DOHH2 (cell line): Measurements from ENCODE around the gene TCF21.
"Not testable (repeated sequence)": the region's sequence is repeated elsewhere in the genome, so short reads cannot be mapped to it uniquely, and the experiment has no call there.

Experiments used
- H3F3A ChIP-seq: fragments of 200-600 bp; sonication (generic), shearing (Covaris generic); 2 replicates; pipeline ENCODE4 v1.6.0; 2016; ENCODE audit warnings: antibody characterized with exemption, mild to moderate bottlenecking; ENCODE audit not compliant: control insufficient read depth, insufficient read depth
- H3K27ac ChIP-seq: fragments of 200-600 bp; sonication (generic); 2 replicates; pipeline ENCODE4 v1.5.1; 2014; ENCODE audit warnings: low read depth, mild to moderate bottlenecking, low read length, moderate library complexity
- H3K27me3 ChIP-seq: fragments of 200-600 bp; sonication (generic); 2 replicates; pipeline ENCODE4 v1.6.1; 2014; ENCODE audit warnings: mild to moderate bottlenecking, low read length, mixed read lengths; ENCODE audit not compliant: control insufficient read depth
- H3K36me3 ChIP-seq: fragments of 200-600 bp; sonication (generic); 2 replicates; pipeline ENCODE4 v1.6.1; 2014; ENCODE audit warnings: mild to moderate bottlenecking, low read length, moderate library complexity, mixed read lengths; ENCODE audit not compliant: control insufficient read depth
- H3K4me1 ChIP-seq: fragments of 200-600 bp; sonication (generic); 2 replicates; pipeline ENCODE4 v1.6.1; 2014; ENCODE audit warnings: mild to moderate bottlenecking, low read length, mixed read lengths; ENCODE audit not compliant: control insufficient read depth
- H3K4me2 ChIP-seq: fragments of 200-600 bp; sonication (generic); 2 replicates; pipeline ENCODE4 v1.6.0; 2014; ENCODE audit warnings: mild to moderate bottlenecking, low read length, moderate library complexity
- H3K4me3 ChIP-seq: fragments of 200-600 bp; sonication (generic); 2 replicates; pipeline ENCODE4 v1.5.1; 2014; ENCODE audit warnings: mild to moderate bottlenecking, low read length, mixed read lengths
- H3K79me2 ChIP-seq: fragments of 200-600 bp; sonication (generic); 2 replicates; pipeline ENCODE4 v1.6.1; 2014; ENCODE audit warnings: mild to moderate bottlenecking, low read length, mixed read lengths; ENCODE audit not compliant: control insufficient read depth
- H3K9me2 ChIP-seq: fragments of 200-600 bp; sonication (generic); replicated peaks from 2 replicates; pipeline ENCODE4 v1.6.1; 2014; ENCODE audit warnings: mild to moderate bottlenecking, low read length, mixed read lengths; ENCODE audit not compliant: control insufficient read depth
- H3K9me3 ChIP-seq: fragments of 200-600 bp; sonication (generic); 2 replicates; pipeline ENCODE4 v1.6.1; 2014; ENCODE audit warnings: antibody characterized with exemption, low read length, mixed read lengths; ENCODE audit not compliant: control insufficient read depth, insufficient read depth
- H4K20me1 ChIP-seq: fragments of 200-600 bp; sonication (generic); 2 replicates; pipeline ENCODE4 v1.6.0; 2014; ENCODE audit warnings: low read depth, mild to moderate bottlenecking, antibody characterized with exemption, low read length, moderate library complexity; ENCODE audit not compliant: control insufficient read depth, insufficient read depth
- EZH2phosphoT487 ChIP-seq: fragments of 200-600 bp; sonication (generic); IDR thresholded peaks from 2 replicates; pipeline ENCODE4 v1.6.1; 2017; ENCODE audit warnings: borderline replicate concordance, mild to moderate bottlenecking, antibody characterized with exemption, low read length, moderate library complexity, mixed read lengths
- TF ChIP-seq, protein P1 (sequence below): fragments of 200-600 bp; sonication (generic); IDR thresholded peaks from one replicate; pipeline ENCODE4 v1.5.1; 2014; ENCODE audit warnings: antibody characterized with exemption, mild to moderate bottlenecking, low read depth, low read length; ENCODE audit not compliant: poor library complexity, severe bottlenecking

TCF21 gene

DNA sequence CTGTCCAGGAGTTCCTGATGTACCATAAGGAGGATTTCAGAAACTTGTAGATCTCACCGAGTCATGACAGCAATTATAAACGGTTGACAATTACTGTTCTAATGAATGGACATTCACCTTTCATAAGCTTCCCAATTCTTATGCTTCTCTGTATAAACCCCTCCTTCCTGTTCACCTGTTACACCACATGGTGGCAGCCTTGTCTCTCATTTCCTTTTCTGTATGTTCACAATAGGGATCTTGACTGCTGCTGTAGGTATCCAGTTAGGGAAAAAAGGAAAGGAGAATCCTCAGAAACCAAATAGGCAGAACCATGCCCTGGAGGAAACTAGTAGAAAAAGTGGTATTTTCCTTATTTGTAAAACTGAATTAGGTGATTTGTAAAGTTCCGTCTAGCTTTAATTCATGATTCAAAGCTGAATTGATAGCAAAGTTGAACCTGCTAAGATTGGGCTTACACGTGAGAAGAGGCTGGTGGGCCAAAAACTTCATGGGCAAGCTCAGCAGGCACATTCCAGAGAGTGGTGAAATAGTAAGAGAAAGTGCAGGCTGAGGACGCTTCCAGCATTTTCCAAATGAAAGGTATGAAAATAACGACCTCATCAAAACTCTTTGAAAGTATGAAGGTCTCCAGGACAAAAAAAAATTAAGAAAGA is 35.2 kb downstream of the TCF21 start:
- Histone ChIP-seq H3K79me2 (no peaks in the 10 kb centered on the region), H4K20me1 (no peaks in the 10 kb centered on the region), H3F3A (no peaks in the 10 kb centered on the region), H3K9me2 (no peaks in the 10 kb centered on the region), H3K4me1 (no peaks in the 10 kb centered on the region), H3K4me3 (no peak overlapping the region), H3K27ac (no peak overlapping the region), H3K9me3 (no peaks in the 10 kb centered on the region), H3K27me3 (peaks cover 15% of the 10 kb centered on the region), H3K36me3 (no peaks in the 10 kb centered on the region), H3K4me2 (no peak overlapping the region)
- TF ChIP-seq, protein P1, sequence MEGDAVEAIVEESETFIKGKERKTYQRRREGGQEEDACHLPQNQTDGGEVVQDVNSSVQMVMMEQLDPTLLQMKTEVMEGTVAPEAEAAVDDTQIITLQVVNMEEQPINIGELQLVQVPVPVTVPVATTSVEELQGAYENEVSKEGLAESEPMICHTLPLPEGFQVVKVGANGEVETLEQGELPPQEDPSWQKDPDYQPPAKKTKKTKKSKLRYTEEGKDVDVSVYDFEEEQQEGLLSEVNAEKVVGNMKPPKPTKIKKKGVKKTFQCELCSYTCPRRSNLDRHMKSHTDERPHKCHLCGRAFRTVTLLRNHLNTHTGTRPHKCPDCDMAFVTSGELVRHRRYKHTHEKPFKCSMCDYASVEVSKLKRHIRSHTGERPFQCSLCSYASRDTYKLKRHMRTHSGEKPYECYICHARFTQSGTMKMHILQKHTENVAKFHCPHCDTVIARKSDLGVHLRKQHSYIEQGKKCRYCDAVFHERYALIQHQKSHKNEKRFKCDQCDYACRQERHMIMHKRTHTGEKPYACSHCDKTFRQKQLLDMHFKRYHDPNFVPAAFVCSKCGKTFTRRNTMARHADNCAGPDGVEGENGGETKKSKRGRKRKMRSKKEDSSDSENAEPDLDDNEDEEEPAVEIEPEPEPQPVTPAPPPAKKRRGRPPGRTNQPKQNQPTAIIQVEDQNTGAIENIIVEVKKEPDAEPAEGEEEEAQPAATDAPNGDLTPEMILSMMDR, result peak; percentile 81
- TF ChIP-seq EZH2phosphoT487, result no peak

DNA sequence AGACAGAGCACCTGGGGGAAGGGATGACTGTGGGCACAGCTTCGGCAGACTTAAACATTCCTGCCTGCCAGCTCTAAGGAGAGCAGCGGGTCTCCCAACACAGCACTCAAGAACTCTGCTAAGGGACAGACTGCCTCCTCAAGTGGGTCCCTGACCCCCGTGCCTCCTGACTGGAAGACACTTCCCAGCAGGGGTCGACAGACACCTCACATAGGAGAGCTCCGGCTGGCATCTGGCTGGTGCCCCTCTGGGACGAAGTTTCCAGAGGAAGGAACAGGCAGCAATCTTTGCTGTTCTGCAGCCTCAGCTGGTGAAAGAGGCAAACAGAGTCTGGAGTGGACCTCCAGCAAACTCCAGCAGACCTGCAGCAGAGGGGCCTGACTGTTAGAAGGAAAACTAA is 42.3 kb downstream of the TCF21 start:
- H3K9me3 ChIP-seq, H3F3A ChIP-seq, H3K4me1 ChIP-seq, H3K79me2 ChIP-seq, H3K4me2 ChIP-seq, H3K9me2 ChIP-seq, H3K27ac ChIP-seq, H3K4me3 ChIP-seq, H3K36me3 ChIP-seq, H4K20me1 ChIP-seq: not testable (repeated sequence)
- H3K27me3 ChIP-seq, result peaks cover 14% of the 10 kb centered on the region

DNA sequence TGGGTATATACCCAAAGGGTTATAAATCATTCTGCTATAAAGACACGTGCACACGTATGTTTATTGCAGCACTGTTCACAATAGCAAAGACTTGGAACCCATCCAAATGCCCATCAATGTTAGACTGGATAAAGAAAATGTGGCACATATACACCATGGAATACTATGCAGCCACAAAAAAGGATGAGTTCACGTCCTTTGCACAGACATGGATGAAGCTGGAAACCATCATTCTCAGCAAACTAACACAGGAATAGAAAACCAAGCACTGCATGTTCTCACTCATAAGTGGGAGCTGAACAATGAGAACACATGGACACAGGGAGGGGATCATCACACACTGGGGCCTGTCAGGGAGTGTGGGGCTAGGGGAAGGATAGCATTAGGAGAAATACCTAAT is 47.4 kb downstream of the TCF21 start:
- H3K4me2 ChIP-seq, H3K79me2 ChIP-seq, H3F3A ChIP-seq, H3K27me3 ChIP-seq, H3K4me3 ChIP-seq, H3K36me3 ChIP-seq, H3K27ac ChIP-seq, H4K20me1 ChIP-seq, H3K9me2 ChIP-seq, H3K4me1 ChIP-seq, H3K9me3 ChIP-seq: not testable (repeated sequence)

DNA sequence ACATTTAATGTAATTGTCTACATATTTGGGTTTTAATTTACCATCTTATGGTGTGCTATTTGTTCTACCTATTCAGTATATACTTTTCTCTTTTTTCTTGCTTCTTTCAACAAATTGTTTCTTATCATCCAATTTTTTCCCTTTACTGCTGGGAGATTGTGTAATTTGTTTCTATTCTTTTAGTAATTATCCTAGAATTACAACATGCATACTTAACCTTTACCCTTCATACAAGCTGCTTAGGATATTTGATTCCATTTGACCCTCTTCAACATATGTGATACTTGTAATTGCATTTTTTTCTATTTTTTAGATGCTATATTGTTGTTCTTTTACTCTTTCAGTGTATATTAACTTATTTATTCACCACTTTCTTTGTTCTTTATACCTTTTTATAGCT is 49.0 kb downstream of the TCF21 start:
- Histone ChIP-seq H3K4me2 (no peak overlapping the region), H3F3A (no peaks in the 10 kb centered on the region), H3K4me1 (no peaks in the 10 kb centered on the region), H3K79me2 (no peaks in the 10 kb centered on the region), H3K4me3 (no peak overlapping the region), H3K36me3 (no peaks in the 10 kb centered on the region), H3K9me3 (no peaks in the 10 kb centered on the region), H3K27me3 (no peaks in the 10 kb centered on the region), H3K9me2 (no peaks in the 10 kb centered on the region), H3K27ac (no peak overlapping the region), H4K20me1 (no peaks in the 10 kb centered on the region)
- no peak for TF ChIP-seq EZH2phosphoT487
- TF ChIP-seq, protein P1, result no peak
